HUES64 (cell line): Measurements from ENCODE around the gene SH3BP1.

ENCODE experiments used
- H3K27ac ChIP-seq: 2 replicates; pipeline ENCODE4 v1.7.0; 2013; ENCODE audit warnings: low read depth, low read length, inconsistent platforms
- H3K27me3 ChIP-seq: 2 replicates; pipeline ENCODE4 v1.6.1; 2013; ENCODE audit warnings: mild to moderate bottlenecking, low read length; ENCODE audit not compliant: insufficient read depth
- H3K36me3 ChIP-seq: 2 replicates; pipeline ENCODE4 v1.6.1; 2013; ENCODE audit warnings: mild to moderate bottlenecking, low read length; ENCODE audit not compliant: insufficient read depth
- H3K4me1 ChIP-seq: 2 replicates; pipeline ENCODE4 v1.6.1; 2013; ENCODE audit warnings: mild to moderate bottlenecking, low read length, moderate library complexity; ENCODE audit not compliant: insufficient read depth
- H3K4me3 ChIP-seq: 2 replicates; pipeline ENCODE4 v1.5.1; 2013; ENCODE audit warnings: mild to moderate bottlenecking, low read length, moderate library complexity
- H3K9ac ChIP-seq: 2 replicates; pipeline ENCODE4 v1.6.1; 2013; ENCODE audit warnings: mild to moderate bottlenecking, low read depth, low read length
- H3K9me3 ChIP-seq: 2 replicates; pipeline ENCODE4 v1.6.1; 2013; ENCODE audit warnings: low read depth, low read length; ENCODE audit not compliant: insufficient read depth
- WGBS: fragments of 150-250, 120-280 bp; methylation state at CpG from one replicate; pipeline ENCODE4 v1.1.7; 2013; ENCODE audit warnings: missing lambda C conversion rate; 5-methylcytosine and 5-hydroxymethylcytosine counted together

SH3BP1 gene

DNA sequence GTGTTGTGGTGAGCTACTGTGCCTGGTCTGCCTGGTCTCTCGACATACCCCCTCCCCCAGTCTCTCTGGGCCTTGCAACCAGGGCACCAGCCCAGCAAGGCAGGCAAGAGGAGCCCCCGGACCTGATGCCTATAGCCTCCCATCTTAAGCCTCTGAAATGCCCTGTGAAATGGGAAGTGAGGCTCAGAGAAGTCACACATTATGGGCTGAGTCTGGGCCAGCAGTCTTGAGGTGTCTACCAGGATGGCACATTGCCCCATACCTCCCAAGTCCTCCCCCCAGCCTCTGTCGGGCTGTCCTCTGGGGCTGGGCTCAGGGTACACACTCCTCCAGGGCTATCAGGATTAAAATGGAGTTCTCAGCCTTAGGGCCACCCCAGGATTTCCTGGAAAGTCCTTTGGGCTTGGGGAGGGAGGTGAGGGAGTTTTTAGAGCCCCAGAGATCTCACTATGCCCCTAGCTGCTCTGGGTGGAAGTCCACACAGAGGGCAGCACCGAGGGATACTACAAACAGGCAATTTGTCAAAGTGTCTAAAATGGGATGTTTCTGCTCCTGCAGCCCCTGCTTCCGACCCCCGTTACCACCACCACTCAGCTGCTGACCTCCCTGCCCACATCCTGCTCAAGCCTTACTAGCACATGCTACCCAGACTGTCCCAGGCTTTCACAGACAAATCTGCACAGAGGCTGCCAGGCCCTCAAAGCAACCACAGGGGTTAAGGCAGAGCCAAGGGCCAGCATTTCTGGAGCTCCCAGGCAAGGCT is 3.1 kb upstream of the SH3BP1 start:
- no peaks in the 10 kb centered on the region for H3K9me3 ChIP-seq
- no peak overlapping the region for H3K4me3 ChIP-seq
- H3K27ac ChIP-seq: no peak overlapping the region
- H3K36me3 ChIP-seq: peaks cover under 1% of the 10 kb centered on the region
- H3K27me3 ChIP-seq: no peaks in the 10 kb centered on the region
- H3K4me1 ChIP-seq: peaks cover 42% of the 10 kb centered on the region
- no peak overlapping the region; the same call in 1 of the 2 replicates for H3K9ac ChIP-seq
- WGBS: 65% methylated on average over 6 of the region's 6 CpGs

DNA sequence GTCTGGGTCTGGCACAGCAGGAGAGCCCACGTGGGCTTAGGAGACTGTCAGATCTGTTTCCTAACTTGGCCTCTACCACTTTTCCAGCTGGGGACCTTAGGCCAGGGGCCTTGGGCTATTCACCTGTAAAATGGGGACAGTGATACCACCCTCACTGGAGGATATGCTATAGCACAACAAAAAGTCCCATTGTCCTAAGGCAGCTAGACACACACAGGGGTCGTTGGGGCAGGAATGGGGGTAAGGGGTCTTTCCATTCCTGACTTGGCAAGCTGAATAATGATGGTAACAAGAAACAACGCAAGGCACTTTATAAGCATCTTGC is 2.6 kb upstream of the SH3BP1 start:
- Histone ChIP-seq H3K9ac (no peak overlapping the region), H3K27ac (no peak overlapping the region), H3K9me3 (no peaks in the 10 kb centered on the region), H3K27me3 (no peaks in the 10 kb centered on the region), H3K4me1 (peaks cover 42% of the 10 kb centered on the region), H3K36me3 (peaks cover 6% of the 10 kb centered on the region), H3K4me3 (no peak overlapping the region)
- 46% methylated on average over 2 of the region's 3 CpGs for WGBS

DNA sequence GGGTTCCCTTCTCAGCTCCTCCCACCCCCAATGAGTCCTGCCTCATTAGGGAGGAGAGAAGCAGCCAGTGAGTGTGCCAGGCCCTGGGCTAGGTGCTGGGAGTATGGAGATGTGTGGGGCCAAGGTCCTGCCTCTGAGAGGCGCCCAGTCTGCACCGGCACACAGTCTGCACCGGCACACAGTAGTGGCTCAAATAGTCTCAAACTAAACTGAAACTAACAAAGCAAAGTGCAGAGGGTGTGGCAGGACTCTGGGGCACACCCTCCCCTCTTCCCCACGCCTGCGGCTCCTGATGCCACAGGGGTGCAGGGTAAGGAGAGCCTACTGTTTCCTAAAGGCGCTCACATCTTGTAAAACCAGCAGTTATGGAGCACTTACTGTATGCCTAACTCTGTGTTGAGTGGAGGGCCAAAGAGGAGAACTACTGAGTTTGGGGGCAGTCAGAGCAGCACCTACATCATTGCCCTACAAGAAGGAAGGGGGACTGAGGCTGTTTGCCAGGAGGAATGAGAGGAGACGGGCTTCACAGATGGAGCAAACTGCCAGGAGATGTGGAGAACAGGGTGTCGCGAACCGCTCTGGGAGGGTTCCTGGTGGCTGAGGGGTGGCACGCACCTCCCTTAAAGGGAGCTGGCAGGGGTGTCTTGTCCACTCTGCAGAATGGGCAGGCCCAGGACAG is 939 bp upstream of the SH3BP1 start:
- no peak overlapping the region for H3K9ac ChIP-seq
- no peaks in the 10 kb centered on the region for H3K27me3 ChIP-seq
- H3K36me3 ChIP-seq: peaks cover 18% of the 10 kb centered on the region
- WGBS: 80% methylated on average over 11 of the region's 11 CpGs
- H3K4me1 ChIP-seq: peaks cover 34% of the 10 kb centered on the region
- H3K4me3 ChIP-seq: peak overlapping the region; percentile 64
- H3K27ac ChIP-seq: peak overlapping the region; percentile 63; the same call in 1 of the 2 replicates
- H3K9me3 ChIP-seq: no peaks in the 10 kb centered on the region

GRCh38 chr22:37639771-37640590 is 512 bp downstream of the SH3BP1 start:
- Histone ChIP-seq H3K9ac (peak overlapping the region; percentile 42), H3K9me3 (no peaks in the 10 kb centered on the region), H3K27me3 (no peaks in the 10 kb centered on the region), H3K4me1 (peaks cover 23% of the 10 kb centered on the region), H3K36me3 (peaks cover 29% of the 10 kb centered on the region), H3K4me3 (peak overlapping the region; percentile 64), H3K27ac (peak overlapping the region; percentile 71; the same call in 1 of the 2 replicates)
- WGBS: 4% methylated on average over 19 of the region's 27 CpGs

GRCh38 chr22:37640591-37641560 is 1.4 kb downstream of the SH3BP1 start:
- H3K27ac ChIP-seq: no peak overlapping the region
- 76% methylated on average over 23 of the region's 24 CpGs for WGBS
- H3K9ac ChIP-seq: peak overlapping the region; percentile 16; the same call in 1 of the 2 replicates
- peaks cover 23% of the 10 kb centered on the region for H3K4me1 ChIP-seq
- H3K27me3 ChIP-seq: no peaks in the 10 kb centered on the region
- H3K36me3 ChIP-seq: peaks cover 37% of the 10 kb centered on the region
- H3K4me3 ChIP-seq: peak overlapping the region; percentile 64
- no peaks in the 10 kb centered on the region for H3K9me3 ChIP-seq

DNA sequence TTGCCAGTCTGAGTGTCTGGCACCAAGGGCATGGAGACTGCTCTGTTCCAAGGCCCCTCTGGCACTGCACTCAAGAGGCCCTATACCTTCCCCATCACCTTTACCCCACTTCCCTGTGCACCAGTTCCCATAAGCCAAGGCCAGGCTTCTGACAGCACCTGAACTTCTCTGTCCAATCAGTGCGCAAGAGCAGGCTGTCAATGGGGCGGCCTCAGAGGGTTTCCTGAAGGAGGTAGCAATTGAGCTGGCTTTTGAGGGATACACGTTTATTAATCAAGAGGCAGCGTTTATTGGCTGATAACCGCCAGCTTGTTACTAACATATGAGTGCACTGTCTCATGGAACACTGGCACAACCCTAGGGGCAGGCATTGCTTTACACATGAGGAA is 2.1 kb downstream of the SH3BP1 start:
- H3K27ac ChIP-seq: no peak overlapping the region

DNA sequence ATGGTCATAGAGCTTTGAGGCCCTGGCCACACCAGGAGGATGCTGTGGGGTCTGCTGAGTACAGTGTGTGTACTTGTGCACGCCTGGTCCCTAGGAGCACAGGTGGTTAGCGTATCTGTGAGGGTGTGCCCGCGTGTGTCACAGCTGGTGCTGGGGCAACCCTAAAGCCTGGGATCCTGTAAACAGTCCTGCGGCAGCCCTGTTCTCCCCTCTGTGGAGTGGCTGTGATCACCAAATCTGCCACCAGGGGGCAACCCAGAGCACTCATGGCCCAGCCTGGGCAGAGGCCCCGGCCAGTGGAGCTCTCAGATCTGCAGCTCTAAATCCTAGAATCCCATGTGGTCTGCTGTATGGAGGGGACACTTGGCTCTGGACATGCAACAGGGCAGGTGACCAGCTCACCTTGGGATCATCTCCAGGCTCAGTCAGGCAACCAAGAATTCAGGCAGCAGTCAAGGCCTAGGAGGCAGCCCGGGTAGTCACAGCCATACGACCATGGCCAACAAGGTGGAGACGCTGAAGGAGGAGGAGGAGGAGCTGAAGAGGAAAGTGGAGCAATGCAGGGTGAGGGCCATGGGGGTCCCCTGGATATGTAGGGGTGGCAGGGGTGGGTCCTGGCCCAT is 3.9 kb downstream of the SH3BP1 start:
- H3K36me3 ChIP-seq: peaks cover 54% of the 10 kb centered on the region
- H3K27ac ChIP-seq: no peak overlapping the region
- H3K9ac ChIP-seq: no peak overlapping the region
- H3K4me1 ChIP-seq: peaks cover 14% of the 10 kb centered on the region
- no peaks in the 10 kb centered on the region for H3K9me3 ChIP-seq
- H3K4me3 ChIP-seq: no peak overlapping the region
- H3K27me3 ChIP-seq: no peaks in the 10 kb centered on the region
- WGBS: 65% methylated on average over 9 of the region's 9 CpGs

More for the DNA sequence above, 2.1 kb downstream of the SH3BP1 start:
- Histone ChIP-seq H3K27me3 (no peaks in the 10 kb centered on the region), H3K4me3 (no peak overlapping the region), H3K4me1 (peaks cover 18% of the 10 kb centered on the region), H3K9me3 (no peaks in the 10 kb centered on the region), H3K36me3 (peaks cover 40% of the 10 kb centered on the region), H3K9ac (no peak overlapping the region)
- WGBS: 94% methylated on average over 5 of the region's 5 CpGs

GRCh38 chr22:37647317-37647716 is 7.8 kb downstream of the SH3BP1 start:
- Histone ChIP-seq H3K9ac (no peak overlapping the region), H3K27ac (no peak overlapping the region), H3K27me3 (no peaks in the 10 kb centered on the region), H3K4me1 (no peaks in the 10 kb centered on the region), H3K4me3 (no peak overlapping the region), H3K36me3 (peaks cover 80% of the 10 kb centered on the region), H3K9me3 (no peaks in the 10 kb centered on the region)
- 92% methylated on average over 9 of the region's 9 CpGs for WGBS

DNA sequence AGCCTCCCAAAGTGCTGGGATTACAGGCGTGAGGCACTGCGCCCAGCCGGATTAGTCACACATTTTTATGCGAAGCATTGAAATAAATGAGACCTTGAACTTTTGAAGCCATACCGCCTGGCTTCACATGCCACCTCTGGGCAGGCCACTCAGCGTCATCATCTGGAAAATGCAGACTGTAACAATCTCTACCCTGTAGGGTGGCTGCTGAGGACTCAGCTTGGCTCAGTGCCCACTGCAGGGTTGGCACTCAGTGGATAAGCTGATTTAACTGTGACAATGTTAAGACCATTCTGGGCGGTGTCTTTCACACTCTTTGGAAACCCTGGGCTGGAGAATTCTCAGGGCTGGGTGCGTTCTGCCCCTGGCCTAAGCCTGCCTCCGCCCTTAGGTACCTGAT is 8.5 kb downstream of the SH3BP1 start:
- no peak overlapping the region for H3K4me3 ChIP-seq
- whole genome bisulfite sequencing: 95% methylated on average over 9 of the region's 9 CpGs
- H3K9me3 ChIP-seq: no peaks in the 10 kb centered on the region
- H3K9ac ChIP-seq: no peak overlapping the region
- H3K36me3 ChIP-seq: peaks cover 79% of the 10 kb centered on the region
- no peaks in the 10 kb centered on the region for H3K4me1 ChIP-seq
- no peaks in the 10 kb centered on the region for H3K27me3 ChIP-seq
- H3K27ac ChIP-seq: no peak overlapping the region

DNA sequence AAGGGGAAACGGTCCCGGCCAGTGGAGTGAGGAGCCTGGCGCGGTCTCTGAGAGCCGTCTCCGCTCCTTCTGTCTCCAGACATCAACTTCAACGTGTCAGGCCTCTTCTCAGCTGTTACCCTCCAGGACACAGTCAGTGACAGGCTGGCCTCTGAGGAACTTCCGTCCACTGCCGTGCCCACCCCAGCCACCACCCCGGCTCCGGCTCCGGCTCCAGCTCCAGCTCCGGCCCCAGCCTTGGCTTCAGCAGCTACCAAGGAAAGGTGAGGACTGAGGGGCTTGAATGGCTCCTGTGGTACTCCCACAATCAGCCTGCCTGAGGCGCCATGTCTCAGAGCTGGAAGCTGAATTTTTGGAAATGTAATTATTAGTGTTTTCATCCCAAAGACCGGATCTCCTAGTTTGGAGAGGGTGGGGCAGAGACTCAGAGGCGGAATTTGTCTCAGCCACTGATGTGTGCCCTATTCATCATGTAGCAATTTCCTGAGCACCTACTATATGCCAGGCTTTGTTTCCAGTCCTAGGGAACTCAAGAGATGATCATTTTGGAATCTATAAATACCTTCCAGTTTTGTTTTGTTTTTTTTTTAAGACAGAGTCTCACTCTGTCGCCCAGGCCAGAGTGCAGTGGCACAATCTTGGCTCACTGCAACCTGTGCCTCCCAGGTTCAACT is 11.1 kb downstream of the SH3BP1 start:
- Histone ChIP-seq H3K9ac (no peak overlapping the region), H3K4me1 (no peaks in the 10 kb centered on the region), H3K4me3 (no peak overlapping the region), H3K9me3 (no peaks in the 10 kb centered on the region), H3K27ac (no peak overlapping the region), H3K27me3 (no peaks in the 10 kb centered on the region), H3K36me3 (peaks cover 64% of the 10 kb centered on the region)
- WGBS: 97% methylated on average over 17 of the region's 17 CpGs
